GM21447 (cell line): ENCODE data around the gene PTBP3.
"Not testable (repeated sequence)": the region's sequence is repeated elsewhere in the genome, so short reads cannot be mapped to it uniquely, and the experiment has no call there.

ENCODE experiments used
- ATAC-seq: cut with Tn5 transposase; IDR thresholded peaks from one replicate; pipeline ENCODE4 v1.9.1; 2021; ENCODE audit not compliant: unreplicated experiment

The PTBP3 gene

DNA sequence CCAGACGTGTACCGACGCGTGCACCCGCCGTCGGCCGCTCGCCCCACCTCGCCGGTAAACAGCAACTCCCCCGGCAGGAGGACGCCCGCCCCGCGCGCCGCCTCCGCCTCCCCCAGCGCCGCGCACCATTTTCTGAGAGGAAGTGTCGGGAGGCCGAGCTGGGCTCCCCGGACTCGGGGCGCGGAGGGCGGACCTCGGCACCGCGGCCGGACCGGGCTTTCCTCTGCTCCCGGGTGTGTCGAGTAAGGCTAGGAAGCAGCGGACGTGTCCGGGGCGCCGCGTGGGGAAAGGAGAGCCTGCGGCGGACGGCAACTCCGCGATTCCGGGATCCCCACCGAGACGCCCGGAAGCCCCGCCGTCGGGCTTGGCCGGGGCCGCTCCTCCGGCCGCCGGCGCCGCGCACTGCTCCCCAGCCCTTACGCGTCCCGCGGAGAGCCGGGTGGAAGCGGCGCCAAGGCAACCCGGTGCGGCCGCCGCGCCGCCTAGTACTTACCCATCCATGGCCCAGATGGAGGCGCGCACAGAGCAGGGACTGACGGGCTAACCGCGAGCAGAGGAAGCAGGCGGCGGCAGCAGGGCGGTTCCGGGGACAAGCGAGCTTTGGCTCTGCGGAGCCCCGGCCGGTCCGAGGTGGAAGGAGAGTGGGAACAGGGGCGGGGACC, at the start of gene PTBP3:
Gene PTBP3 (minus strand): TSS at position 643 of the 662 bp plus-strand sequence. CDS start 35,754 bp downstream, outside the sequence.
- peak; percentile 58 for ATAC-seq

GRCh38 chr9:112382501-112383364, 49.3 kb upstream of the PTBP3 start:
- no peak for ATAC-seq

- ATAC-seq: no peak
These were observed 48.6 kb upstream of the PTBP3 start for GRCh38 chr9:112382066-112382465.

DNA sequence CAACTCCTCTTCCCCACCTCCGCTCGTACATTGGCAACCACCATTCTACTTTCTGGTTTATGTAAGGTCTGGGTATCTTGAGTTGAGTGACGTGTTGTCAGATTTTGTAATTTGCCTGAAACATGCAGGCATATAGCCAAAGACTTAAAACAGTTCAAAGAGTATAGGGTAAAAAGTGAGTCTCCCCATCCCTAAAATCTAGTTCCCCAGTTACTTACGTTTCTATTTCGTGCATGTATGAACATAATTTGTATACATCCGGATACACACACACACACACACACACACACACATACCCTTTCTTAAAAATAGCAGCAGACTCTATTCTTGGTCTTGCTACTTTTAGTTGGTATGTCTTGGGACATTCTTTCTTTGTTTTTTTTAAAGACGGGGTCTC, 47.4 kb upstream of the PTBP3 start:
- no peak for ATAC-seq

DNA sequence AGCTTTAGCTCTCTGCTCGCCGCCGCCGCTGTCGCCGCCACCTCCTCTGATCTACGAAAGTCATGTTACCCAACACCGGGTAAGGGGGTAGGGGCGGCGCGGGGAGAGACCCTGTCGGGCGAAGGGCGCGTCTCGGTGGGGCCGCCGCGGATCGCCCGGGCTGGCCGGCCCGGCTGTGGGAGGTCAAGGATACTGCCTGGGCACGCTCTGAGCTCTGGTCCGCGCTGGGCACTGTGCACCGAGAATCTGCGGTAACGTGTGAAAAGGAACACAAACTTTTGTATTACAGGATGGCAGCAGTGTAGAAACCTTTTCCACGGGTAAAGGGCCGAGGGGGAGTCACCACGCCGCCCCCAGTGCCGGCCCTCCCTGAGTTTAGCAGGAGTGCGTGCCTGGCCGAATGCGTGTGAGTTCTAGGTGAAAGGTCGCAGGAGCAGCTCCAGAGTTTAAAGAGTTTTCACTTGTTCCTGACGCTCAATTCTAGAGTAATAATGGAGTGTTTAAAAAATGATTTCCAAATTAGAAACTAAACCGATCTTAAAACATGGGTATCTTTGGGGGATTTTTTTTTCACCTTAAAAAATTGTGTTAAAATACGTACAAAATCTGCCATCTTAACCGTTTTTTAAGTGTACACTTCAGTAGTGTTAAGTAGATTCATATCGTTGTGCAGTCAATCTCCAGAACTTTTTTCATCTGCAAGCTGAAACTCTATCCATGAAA, 46.8 kb upstream of the PTBP3 start, which contains the start of gene HSDL2:
Gene HSDL2 (plus strand): TSS at position 7 of the 723 bp plus-strand sequence. CDS start 56 bp downstream, at position 63.
- ATAC-seq: peak; percentile 19

DNA sequence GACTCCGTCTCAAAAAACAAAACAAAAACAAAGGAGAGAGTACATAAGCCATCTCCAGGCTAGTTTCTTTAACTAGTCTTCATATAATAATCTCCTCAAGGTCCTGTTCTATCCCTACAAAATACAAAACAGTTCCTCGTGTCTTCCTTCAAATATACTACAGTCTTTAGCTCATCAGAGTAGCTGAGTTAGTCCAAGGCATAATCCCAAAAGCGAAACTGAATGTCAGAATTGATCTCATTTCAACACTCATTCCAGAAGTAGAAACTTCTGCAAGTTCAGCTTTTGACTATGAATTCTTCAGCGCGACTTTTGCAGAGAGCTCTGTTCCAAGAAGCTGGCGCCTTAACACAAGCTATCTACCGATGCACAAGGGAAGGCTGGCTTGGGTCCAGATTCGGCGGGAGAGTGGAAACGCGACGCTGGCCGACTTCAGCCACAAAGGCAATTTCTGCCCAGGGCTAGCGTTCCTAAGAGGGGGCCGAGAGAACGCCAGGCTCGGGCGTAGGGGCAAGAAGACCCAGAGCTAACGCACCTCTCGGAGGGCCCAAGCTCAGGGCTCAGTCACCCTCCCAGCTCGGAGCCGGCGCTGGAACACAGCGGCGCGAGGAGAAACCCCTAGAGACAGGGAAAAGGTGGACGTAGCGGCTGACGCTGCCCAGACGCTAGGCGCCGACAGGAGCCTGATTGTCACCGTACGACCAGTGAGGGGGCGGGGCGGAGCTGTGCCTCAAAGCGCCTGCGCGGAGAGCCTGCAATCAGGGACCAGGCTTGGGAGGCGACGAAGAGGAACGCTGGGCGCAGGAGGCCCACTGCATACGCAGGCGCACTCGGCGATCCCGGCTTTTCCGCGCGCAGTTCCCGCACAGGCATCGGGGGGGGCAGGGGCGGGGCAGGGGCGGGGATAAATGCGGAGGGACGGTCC, 46.0 kb upstream of the PTBP3 start:
- ATAC-seq: peak; percentile 79

DNA sequence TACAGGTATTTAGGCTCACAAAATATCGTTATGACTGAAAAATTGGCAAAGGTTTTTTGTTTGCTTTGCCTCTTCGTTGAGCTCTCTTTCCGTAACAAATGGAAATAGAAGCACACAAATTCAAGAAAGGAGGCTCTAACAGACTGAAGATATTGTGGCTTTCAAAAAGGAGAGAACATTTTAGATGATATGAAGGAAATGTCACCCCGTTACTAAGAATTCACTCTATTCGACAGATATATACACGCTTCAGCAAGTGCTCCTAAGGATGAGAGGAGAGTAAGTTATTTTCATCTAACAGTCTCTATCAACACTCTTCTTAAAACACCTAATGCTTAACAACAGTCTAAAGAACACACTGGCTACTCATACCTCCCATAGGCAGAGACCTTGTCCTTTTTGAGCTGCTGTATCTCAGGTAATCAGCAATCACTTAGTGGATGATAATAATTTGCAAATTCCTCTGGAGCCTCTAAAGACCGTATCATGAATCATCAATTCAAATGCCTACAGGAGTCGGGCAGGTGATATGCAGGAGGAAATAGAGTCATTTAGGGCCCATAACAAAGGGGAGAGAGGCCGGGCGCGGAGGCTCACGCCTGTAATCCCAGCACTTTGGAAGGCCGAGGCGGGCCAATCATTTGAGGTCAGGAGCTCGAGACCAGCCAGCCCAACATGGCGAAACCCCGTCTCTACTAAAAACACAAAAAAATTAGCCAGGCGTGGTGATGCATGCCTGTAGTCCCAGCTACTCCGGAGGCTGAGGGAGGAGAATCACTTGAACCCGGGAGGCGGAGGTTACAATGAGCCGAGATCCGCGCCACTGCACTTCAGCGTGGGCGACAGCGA, 45.1 kb upstream of the PTBP3 start:
- ATAC-seq: peak; percentile 17

DNA sequence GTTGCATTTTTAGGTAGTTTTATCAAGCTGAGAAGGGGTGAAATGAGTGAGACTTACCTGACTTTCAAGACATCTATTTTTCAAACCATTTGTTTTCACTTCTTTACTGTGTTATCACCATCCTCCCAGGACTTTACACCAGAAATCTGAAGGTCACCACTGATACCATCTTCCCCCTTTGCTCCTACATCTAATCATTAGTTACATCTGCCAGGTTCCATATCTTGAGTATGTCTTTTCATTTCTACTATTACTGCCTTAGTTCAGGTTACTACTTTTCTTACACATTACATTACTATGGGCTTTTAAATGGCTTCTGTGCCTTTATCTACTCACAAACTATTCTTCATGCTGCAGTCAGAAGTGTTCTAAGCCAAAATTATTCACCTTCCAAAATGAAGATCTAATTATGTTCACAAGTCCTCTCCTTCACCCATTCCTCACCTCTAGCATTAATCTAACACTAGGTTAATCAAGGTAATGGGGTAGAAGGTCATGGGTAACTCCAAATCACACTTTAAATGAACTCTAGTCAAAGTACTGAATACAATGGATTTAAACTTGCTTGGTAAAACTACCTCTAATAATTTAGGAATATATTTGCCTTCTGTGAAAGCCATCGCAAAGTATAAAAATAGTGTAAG, 44.4 kb upstream of the PTBP3 start:
- no peak for ATAC-seq

GRCh38 chr9:112377087-112377486, 43.7 kb upstream of the PTBP3 start:
- no peak for ATAC-seq

- ATAC-seq: no peak
These were observed 41.9 kb upstream of the PTBP3 start for GRCh38 chr9:112375361-112375760.

DNA sequence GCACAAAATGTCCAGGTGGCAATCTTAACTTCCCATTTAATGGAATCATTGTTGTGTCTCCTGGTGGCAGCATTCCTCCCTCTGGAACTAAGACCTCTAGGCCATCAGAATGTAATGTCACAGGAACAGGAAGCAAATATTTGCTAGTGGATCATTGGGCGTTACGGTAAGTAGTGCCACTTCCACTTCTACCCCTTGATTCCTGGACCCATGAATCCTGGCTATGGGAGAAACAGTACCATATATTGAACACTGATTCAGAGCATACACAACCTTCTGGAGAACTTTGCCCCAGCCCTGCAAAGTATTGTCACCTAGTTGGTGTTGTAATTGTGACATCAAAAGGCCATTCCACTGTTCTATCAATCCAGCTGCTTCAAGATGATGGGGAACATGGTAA, 40.8 kb upstream of the PTBP3 start:
- ATAC-seq: not testable (repeated sequence)

DNA sequence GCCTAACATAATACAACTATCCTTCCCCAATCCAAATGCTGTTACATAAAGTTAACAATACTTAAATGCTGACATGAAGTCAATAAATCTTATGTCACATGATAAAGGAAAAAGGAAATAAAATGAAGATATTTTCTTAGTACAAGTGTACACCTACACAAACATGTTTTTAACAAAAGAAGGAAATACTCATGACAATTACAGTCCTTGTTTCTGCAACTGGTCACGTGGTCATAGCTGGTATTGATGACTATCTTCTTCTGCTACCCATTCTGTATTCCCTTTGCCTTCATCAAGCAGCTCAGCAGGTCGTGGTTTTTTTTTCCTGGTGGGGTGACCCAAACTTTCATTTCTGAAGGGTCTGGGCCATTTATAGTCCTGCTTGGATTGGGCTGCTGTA, 40.2 kb upstream of the PTBP3 start:
- ATAC-seq: not testable (repeated sequence)

DNA sequence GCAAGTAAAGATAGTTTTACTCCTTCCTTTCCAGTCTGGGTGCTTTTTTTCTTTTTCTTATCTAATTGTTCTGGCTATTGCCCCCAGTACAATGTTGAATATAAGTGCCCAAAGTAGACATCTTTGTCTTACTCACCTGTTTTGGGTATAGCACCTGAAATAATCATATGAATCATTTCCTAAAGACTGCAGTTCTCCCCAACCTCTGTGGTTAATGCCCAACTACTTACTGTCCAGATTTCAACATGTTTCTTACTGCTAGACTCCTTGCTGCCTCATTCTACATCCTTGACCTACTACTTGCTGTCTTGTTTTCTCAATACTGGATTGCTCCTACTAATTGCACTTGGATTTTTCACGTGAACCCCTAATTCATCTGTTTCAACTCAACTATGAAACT, 37.6 kb upstream of the PTBP3 start:
- no peak for ATAC-seq

- ATAC-seq: no peak
These were observed 36.4 kb upstream of the PTBP3 start for GRCh38 chr9:112369817-112370216.

DNA sequence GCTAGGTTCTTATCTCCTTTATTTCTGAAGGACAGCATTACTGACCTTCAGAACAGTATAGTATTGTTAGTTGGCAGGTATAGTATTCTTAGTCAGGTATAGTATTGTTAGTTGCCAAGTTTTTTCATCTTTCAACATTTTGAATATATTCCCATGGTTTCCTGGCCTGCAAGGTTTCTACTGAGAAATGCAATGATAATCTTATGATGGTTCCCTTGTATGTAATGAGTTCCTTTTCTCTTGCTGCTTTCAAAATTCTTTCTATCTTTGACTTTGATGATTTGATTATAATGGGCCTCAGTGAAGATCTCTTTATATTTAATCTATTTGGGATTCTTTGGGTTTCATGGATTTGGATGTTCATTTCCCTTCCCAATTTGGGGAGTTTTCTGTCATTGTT, 34.0 kb upstream of the PTBP3 start:
- no peak for ATAC-seq

- ATAC-seq: no peak
These were observed 33.2 kb upstream of the PTBP3 start for GRCh38 chr9:112366591-112366990.

- ATAC-seq: not testable (repeated sequence)
These were observed 31.8 kb upstream of the PTBP3 start for GRCh38 chr9:112365257-112365656.

GRCh38 chr9:112364761-112365160, 31.3 kb upstream of the PTBP3 start:
- no peak for ATAC-seq

- no peak for ATAC-seq
These were observed 28.2 kb upstream of the PTBP3 start for GRCh38 chr9:112361601-112362000.
